H1 (cell line): Measurements from ENCODE around the gene ZCWPW2. TPM values are rescaled to one million over a fixed set of nuclear protein-coding genes. Genes with fewer than 3 reads are reported as not detected.

Source experiments
- CTCF ChIA-PET: fragments of 300-600 bp; sonication (Branson Sonifier 250); formaldehyde crosslinking; loops from one replicate; lab custom pipeline; 2021; ENCODE audit not compliant: partially characterized antibody; lab: Charles Lee
- POLR2A ChIA-PET: fragments of 300-600 bp; sonication (Branson Sonifier 250); formaldehyde crosslinking; loops from one replicate; lab custom pipeline; 2021; ENCODE audit warnings: inconsistent platforms; ENCODE audit not compliant: partially characterized antibody; lab: Charles Lee
- DNase-seq, 2 experiments: peaks; one replicate each; pipeline versions ENCODE4 v3.0.0 to v3.0.0-alpha.2; 2010 to 2022; ENCODE audit warnings: low spot score in 2 of 2, low read depth in 1 of 2, mixed read lengths in 1 of 2
- FAIRE-seq: peaks from 2 replicates; lab custom pipeline; 2011; peaks lifted over from hg19 to GRCh38; lab: Jason Lieb, UNC
- H2AFZ ChIP-seq: 2 replicates; pipeline ENCODE4 v1.8.1; 2012; ENCODE audit warnings: low read length, inconsistent platforms
- H2AK5ac ChIP-seq: 2 replicates; pipeline ENCODE4 v1.6.1; 2013; ENCODE audit warnings: low read depth, low read length
- H2BK120ac ChIP-seq: replicated peaks from 2 replicates; pipeline ENCODE3; 2013; ENCODE audit warnings: low read depth, low read length, inconsistent platforms
- H2BK12ac ChIP-seq: 2 replicates; pipeline ENCODE4 v1.6.1; 2013; ENCODE audit warnings: low read depth, low read length
- H2BK15ac ChIP-seq: 2 replicates; pipeline ENCODE4 v1.6.1; 2013; ENCODE audit warnings: low read length
- H2BK20ac ChIP-seq: 2 replicates; pipeline ENCODE4 v1.6.1; 2013; ENCODE audit warnings: low read length
- H2BK5ac ChIP-seq: 2 replicates; pipeline ENCODE4 v1.6.1; 2013; ENCODE audit warnings: low read depth, low read length
- H3K14ac ChIP-seq: 2 replicates; pipeline ENCODE4 v1.6.1; 2013; ENCODE audit warnings: inconsistent platforms; ENCODE audit not compliant: insufficient read length
- H3K18ac ChIP-seq: 2 replicates; pipeline ENCODE4 v1.6.1; 2013; ENCODE audit warnings: low read length; ENCODE audit errors: extremely low read depth
- H3K23ac ChIP-seq: 2 replicates; pipeline ENCODE4 v1.6.1; 2013; ENCODE audit warnings: inconsistent platforms; ENCODE audit not compliant: insufficient read length
- H3K23me2 ChIP-seq: 2 replicates; pipeline ENCODE4 v1.6.1; 2013; ENCODE audit warnings: low read depth, low read length
- H3K27ac ChIP-seq: 2 replicates; pipeline ENCODE4 v1.6.1; 2011; ENCODE audit warnings: low read depth, low read length, inconsistent platforms
- H3K27me3 ChIP-seq, 4 experiments: replicated peaks in 1 of 4; 1 replicate in 1 of 4; 2 replicates in 3 of 4; pipeline versions ENCODE4 v1.6.1 to v1.8.1; 2011 to 2013; ENCODE audit warnings: low read length in 3 of 4, mild to moderate bottlenecking in 3 of 4, inconsistent platforms in 2 of 4, mixed read lengths in 2 of 4, moderate library complexity in 1 of 4; ENCODE audit not compliant: control insufficient read depth in 3 of 4, insufficient read depth in 3 of 4; ENCODE audit errors: extremely low read depth in 1 of 4
- H3K36me3 ChIP-seq, 4 experiments: 2 replicates each; pipeline versions ENCODE4 v1.6.1 to v1.8.1; 2011 to 2013; ENCODE audit warnings: mild to moderate bottlenecking in 4 of 4, low read length in 3 of 4, moderate library complexity in 2 of 4, control low read depth in 1 of 4, inconsistent platforms in 1 of 4; ENCODE audit not compliant: insufficient read depth in 4 of 4, control insufficient read depth in 2 of 4
- H3K4ac ChIP-seq: replicated peaks from 2 replicates; pipeline ENCODE3; 2013; ENCODE audit warnings: low read length, low read depth, mixed read lengths, inconsistent platforms; ENCODE audit not compliant: insufficient read length
- H3K4me1 ChIP-seq, 4 experiments: replicated peaks in 1 of 4; 1 replicate in 1 of 4; 2 replicates in 3 of 4; pipeline versions ENCODE4 v1.6.1 to v1.8.1; 2011 to 2013; ENCODE audit warnings: low read length in 3 of 4, inconsistent platforms in 2 of 4, mixed read lengths in 1 of 4; ENCODE audit not compliant: insufficient read depth in 4 of 4, control insufficient read depth in 3 of 4
- H3K4me2 ChIP-seq, 2 experiments: 2 replicates each; pipeline versions ENCODE4 v1.6.1 to v1.8.1; 2011 to 2013; ENCODE audit warnings: low read depth in 2 of 2, low read length in 2 of 2, control low read depth in 1 of 2, inconsistent platforms in 1 of 2, mild to moderate bottlenecking in 1 of 2; ENCODE audit not compliant: insufficient read depth in 1 of 2
- H3K4me3 ChIP-seq, 4 experiments: fragments of 200-600, 300-600 bp in 1 of 4; sonication (generic), shearing (Covaris generic), sonication (Bioruptor Twin) in 1 of 4; 2 replicates each; pipeline versions ENCODE4 v1.5.1 to v1.8.1; 2011 to 2016; ENCODE audit warnings: low read length in 4 of 4, low read depth in 3 of 4, control low read depth in 2 of 4, inconsistent platforms in 2 of 4, mild to moderate bottlenecking in 2 of 4, mixed read lengths in 1 of 4, moderate library complexity in 1 of 4; ENCODE audit not compliant: insufficient read depth in 2 of 4; ENCODE audit errors: extremely low read depth in 1 of 4
- H3K56ac ChIP-seq: replicated peaks from 2 replicates; pipeline ENCODE3; 2013; ENCODE audit warnings: low read depth, mild to moderate bottlenecking, mixed read lengths, low read length, inconsistent platforms; ENCODE audit not compliant: insufficient read length
- H3K79me1 ChIP-seq: 2 replicates; pipeline ENCODE4 v1.6.1; 2013; ENCODE audit warnings: low read depth, low read length, control low read depth
- H3K79me2 ChIP-seq, 2 experiments: 2 replicates each; pipeline versions ENCODE4 v1.6.1 to v1.8.1; 2012 to 2013; ENCODE audit warnings: low read length in 2 of 2, mild to moderate bottlenecking in 2 of 2, inconsistent platforms in 1 of 2; ENCODE audit not compliant: insufficient read depth in 2 of 2, control insufficient read depth in 1 of 2
- H3K9ac ChIP-seq, 4 experiments: replicated peaks in 1 of 4; 1 replicate in 1 of 4; 2 replicates in 3 of 4; pipeline versions ENCODE4 v1.6.1 to v1.8.1; 2011 to 2013; ENCODE audit warnings: low read depth in 3 of 4, low read length in 3 of 4, control low read depth in 2 of 4, mild to moderate bottlenecking in 2 of 4, moderate library complexity in 2 of 4, inconsistent platforms in 1 of 4; ENCODE audit errors: extremely low read depth in 1 of 4
- H3K9me3 ChIP-seq, 2 experiments: 2 replicates each; pipeline versions ENCODE4 v1.6.1 to v1.8.1; 2012 to 2013; ENCODE audit warnings: mild to moderate bottlenecking in 2 of 2, moderate library complexity in 2 of 2, control low read depth in 1 of 2, inconsistent platforms in 1 of 2, low read depth in 1 of 2, low read length in 1 of 2, mixed read lengths in 1 of 2; ENCODE audit not compliant: insufficient read depth in 2 of 2
- H4K20me1 ChIP-seq, 2 experiments: replicated peaks in 1 of 2; 2 replicates each; pipeline versions ENCODE3 to v1.8.1; 2011 to 2013; ENCODE audit warnings: inconsistent platforms in 2 of 2, low read length in 2 of 2, mild to moderate bottlenecking in 1 of 2; ENCODE audit not compliant: insufficient read depth in 2 of 2, control insufficient read depth in 1 of 2
- H4K5ac ChIP-seq: 2 replicates; pipeline ENCODE4 v1.6.1; 2013; ENCODE audit warnings: low read length, low read depth, mixed read lengths, inconsistent platforms; ENCODE audit not compliant: insufficient read length
- H4K8ac ChIP-seq: 2 replicates; pipeline ENCODE4 v1.8.0; 2013; ENCODE audit warnings: mild to moderate bottlenecking, moderate library complexity, low read length, inconsistent platforms; ENCODE audit not compliant: insufficient read depth; ENCODE audit errors: extremely low read depth
- H4K91ac ChIP-seq: replicated peaks from 2 replicates; pipeline ENCODE3; 2013; ENCODE audit warnings: low read length, mixed read lengths, inconsistent platforms; ENCODE audit not compliant: insufficient read length
- BCL11A ChIP-seq, 2 experiments: IDR thresholded peaks; one replicate each; pipeline ENCODE4 v1.6.1; 2011; ENCODE audit warnings: low read depth in 2 of 2, low read length in 2 of 2, mild to moderate bottlenecking in 2 of 2
- RAD21 ChIP-seq, 2 experiments: IDR thresholded peaks in 1 of 2; conservative IDR thresholded peaks in 1 of 2; 2 replicates each; pipeline ENCODE4 v1.6.1; 2011; ENCODE audit warnings: low read depth in 2 of 2, low read length in 2 of 2, improper control_type of control experiment in 1 of 2, inconsistent platforms in 1 of 2, mild to moderate bottlenecking in 1 of 2, moderate library complexity in 1 of 2
- WGBS, 2 experiments: shearing (Covaris generic) in 1 of 2; methylation state at CpG; one replicate each; pipeline versions ENCODE4 v1.1.6 to v1.1.7; 2013 to 2015; ENCODE audit warnings: low lambda C conversion rate in 2 of 2, mixed read lengths in 2 of 2, inconsistent platforms in 1 of 2, low coverage in 1 of 2, missing lambda C conversion rate in 1 of 2; ENCODE audit not compliant: insufficient replicate concordance in 2 of 2, insufficient coverage in 1 of 2, insufficient read length in 1 of 2; ENCODE audit errors: extremely low coverage in 1 of 2, missing lambda C conversion rate in 1 of 2; 5-methylcytosine and 5-hydroxymethylcytosine counted together
- polyA plus RNA-seq, 7 experiments: library from polyadenylated mRNA; depleted of rRNA in 3 of 7; stranded (reverse) in 5 of 7; unstranded in 2 of 7; fragments of >200 nt in 5 of 7; fragments of 200-250 nt in 2 of 7; gene quantifications; 1 replicate in 5 of 7; 2 replicates in 1 of 7; 4 replicates in 1 of 7; pipeline versions ENCODE4 v1.2.1 to v1.2.3, GENCODE V29; 2011 to 2013; ENCODE audit warnings: missing spikeins in 2 of 7, mixed read lengths in 2 of 7
- total RNA-seq: library from RNA; stranded (reverse); fragmentation: NEBNext Ultra II Directional; extraction: Animal tissue kit (Norgen Biotek cat#: 25700); gene quantifications from 2 replicates; pipeline ENCODE4 v1.2.1, GENCODE V29; 2021

Gene ZCWPW2
- total and polyA plus RNA-seq, 2 of the 8 experiments (the other 6 are each of a cell fraction or from before 2014, with no cell fraction given) = 0.11 to 0.39 TPM

- Histone ChIP-seq H3K56ac (no peak overlapping the region), H3K79me2 (no peaks in the 10 kb centered on the region), H2BK15ac (no peak overlapping the region), H3K9me3 (no peaks in the 10 kb centered on the region), H3K4me3 (no peak overlapping the region), H4K20me1 (no peaks in the 10 kb centered on the region), H2BK12ac (no peak overlapping the region), H3K4me2 (no peak overlapping the region), H3K36me3 (no peaks in the 10 kb centered on the region), H3K23me2 (peaks cover 2% of the 10 kb centered on the region; the same call in 1 of the 2 replicates), H3K18ac (no peak overlapping the region), H3K4me1 (peaks cover 0 to 6% (median 0%) of the 10 kb centered on the region in 4 experiments; a peak in 3 of 7 replicates), H3K4ac (no peak overlapping the region), H4K8ac (no peak overlapping the region), H3K79me1 (no peaks in the 10 kb centered on the region), H3K27me3 (no peaks in the 10 kb centered on the region), H2BK120ac (no peak overlapping the region), H2AK5ac (no peak overlapping the region), H3K23ac (no peak overlapping the region), H4K91ac (no peak overlapping the region), H2BK20ac (no peak overlapping the region), H3K14ac (no peak overlapping the region), H2AFZ (no peak overlapping the region), H2BK5ac (no peak overlapping the region), H3K9ac (no peak overlapping the region), H4K5ac (no peak overlapping the region), H3K27ac (no peak overlapping the region)
- no peak for DNase-seq
- CTCF ChIA-PET = interaction anchor here (1.0 to 1.6 kb wide), 4 partner anchors 9 to 112 kb away, joined by 3 to 6 read pairs (median 4); no protein-coding TSS in a partner anchor
- WGBS, 2 experiments = 58% methylated on average over 1 of the region's 1 CpG; no CpG with 5 or more reads in 1 of the 2 experiments
- FAIRE-seq = peak; percentile 42
- POLR2A ChIA-PET = no interaction called here
- TF ChIP-seq RAD21 (IDR thresholded peaks at IDR 0.05 in 1 of 2, conservative IDR thresholded peaks at IDR 0.05 in 1 of 2; ENCODE audit: low read depth in 2 of 2, low read length in 2 of 2) (peak; percentile 41 to 46), BCL11A (IDR thresholded peaks at IDR 0.05; ENCODE audit: low read depth in 2 of 2, low read length in 2 of 2) (no peak)
These were observed 207.7 kb downstream of the ZCWPW2 start for GRCh38 chr3:28556195-28556594.
